Ovary (tissue), 9 donors: ENCODE results near the gene B4GALNT1. TPM values are rescaled to one million over a fixed set of nuclear protein-coding genes. Genes with fewer than 3 reads are reported as not detected.
"Not testable (repeated sequence)": the region's sequence is repeated elsewhere in the genome, so short reads cannot be mapped to it uniquely, and the experiment has no call there.

Experiments
- DNase-seq, 5 donors: peaks; one replicate each; pipeline ENCODE4 v3.0.0-alpha.2; 2019 to 2020
- H3K27ac ChIP-seq, 2 donors: fragments of 200-600 bp; one replicate each; pipeline versions ENCODE4 v1.5.1 to v1.8.0; 2019 to 2022
- H3K27me3 ChIP-seq: fragments of 200-600 bp; one replicate; pipeline ENCODE4 v1.8.0; 2022
- H3K36me3 ChIP-seq: fragments of 200-600 bp; sonication (generic); one replicate; pipeline ENCODE4 v1.5.1; 2019
- H3K4me1 ChIP-seq: one replicate; pipeline ENCODE4 v1.8.1; 2013; ENCODE audit warnings: mild to moderate bottlenecking, moderate library complexity; ENCODE audit not compliant: insufficient read depth
- H3K4me3 ChIP-seq: fragments of 200-600 bp; sonication (generic); one replicate; pipeline ENCODE4 v1.5.1; 2017
- H3K9me3 ChIP-seq, 2 donors: fragments of 200-600 bp in 1 of 2; sonication (generic) in 1 of 2; one replicate each; pipeline versions ENCODE4 v1.5.1 to v1.8.1; 2013 to 2019; ENCODE audit warnings: mild to moderate bottlenecking in 1 of 2, moderate library complexity in 1 of 2
- EP300 ChIP-seq: sonication (generic); formaldehyde crosslinking; IDR thresholded peaks from one replicate; pipeline ENCODE4 v1.6.1; 2017; ENCODE audit warnings: antibody characterized with exemption
- POLR2A ChIP-seq: fragments of 450-650 bp; IDR thresholded peaks from one replicate; pipeline ENCODE4 v1.6.1; 2017; ENCODE audit warnings: antibody characterized with exemption, mild to moderate bottlenecking, moderate library complexity
- WGBS, 3 donors: extraction: QIAGEN DNeasy Blood & Tissue Kit in 1 of 3; methylation state at CpG; one replicate each; pipeline versions ENCODE4 v1.1.5 to v1.1.7; 2013 to 2017; 5-methylcytosine and 5-hydroxymethylcytosine counted together
- intact Hi-C, 4 donors: fragments of 100-400 bp; cut with DNase I; formaldehyde crosslinking; loops; one replicate each; pipeline versions ENCODE4 v1.11.0 to v1.15.1; 2022 to 2023
- polyA plus RNA-seq, 2 donors: library from polyadenylated mRNA; stranded (reverse); fragments of 200-250 nt in 1 of 2; fragments of 350-450 nt in 1 of 2; fragmentation: Illumina TruSeq in 1 of 2; extraction: RNeasy Lipid Tissue Mini Kit (QIAGEN cat#74804) in 1 of 2; gene quantifications; one replicate each; pipeline ENCODE4 v1.2.3, GENCODE V29; 2013 to 2014
- total RNA-seq, 7 donors: library from RNA; depleted of rRNA in 2 of 7; stranded (reverse); fragments of >200 nt in 2 of 7; fragmentation: NEBNext Ultra II Directional in 3 of 7; extraction: Animal tissue kit (Norgen Biotek cat#: 25700) in 3 of 7; gene quantifications; one replicate each; pipeline versions ENCODE4 v1.1.0 to v1.2.4, GENCODE V29; 2016 to 2023
- TF ChIP-seq, protein P1 (sequence below), 3 donors: fragments of 450-650 bp in 2 of 3; fragments of 200-600 bp in 1 of 3; IDR thresholded peaks; one replicate each; pipeline versions ENCODE4 v1.5.1 to v1.8.0; 2016 to 2022; ENCODE audit warnings: antibody characterized with exemption in 3 of 3, mild to moderate bottlenecking in 1 of 3
- donor health status: DM: no; HTN: no; CAD: no; lungs with moderate emphysema.
- donor health status: DM: no; HTN: no; CAD: no.
- donor health status: Bipolar disorder and iron deficiency.
- donor health status: DM: yes; HTN: yes; CAD: no.
- donor health status: DM: no; HTN: no; CAD: no.
- donor health status: DM: yes; HTN: yes; CAD: no.

Gene B4GALNT1
- total and polyA plus RNA-seq, 9 donors = 0.22 to 1.5 (median 0.56) TPM

DNA sequence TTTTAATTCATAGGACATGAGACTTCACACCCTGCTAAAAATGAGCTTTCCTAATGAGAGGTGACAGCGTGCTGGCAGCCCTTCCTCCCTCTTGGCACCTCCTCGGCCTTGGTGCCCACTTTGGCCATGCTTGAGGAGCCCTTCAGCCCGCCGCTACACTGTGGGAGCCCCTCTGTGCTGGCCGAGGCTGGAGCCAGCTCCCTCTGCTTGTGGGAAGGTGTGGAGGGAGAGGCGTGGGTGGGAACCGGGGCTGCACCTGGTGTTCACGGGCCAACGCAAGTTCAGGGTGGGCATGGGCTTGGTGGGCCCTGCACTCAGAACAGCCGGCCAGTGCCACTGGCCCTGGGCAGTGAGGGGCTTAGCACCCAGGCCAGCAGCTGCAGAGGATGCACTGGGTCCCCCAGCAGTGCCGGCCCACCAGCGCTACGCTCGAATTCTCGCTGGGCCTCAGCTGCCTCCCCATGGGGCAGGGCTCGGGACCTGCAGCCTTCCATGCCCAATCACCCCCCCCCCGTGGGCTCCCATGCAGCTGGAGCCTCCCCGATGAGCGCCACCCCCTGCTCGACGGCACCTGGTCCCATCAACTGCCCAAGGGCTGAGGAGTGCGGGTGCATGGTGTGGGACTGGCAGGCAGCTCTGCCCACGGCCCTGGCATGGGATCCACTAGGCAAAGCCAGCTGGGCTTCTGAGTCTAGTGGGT is 22.7 kb upstream of the B4GALNT1 start:
- no peaks in the 10 kb centered on the region for H3K4me1 ChIP-seq
- H3K4me3 ChIP-seq = no peak overlapping the region
- no peak overlapping the region for H3K27ac ChIP-seq
- intact Hi-C loops = no loop called here
- DNase-seq = no peak
- no peaks in the 10 kb centered on the region for H3K36me3 ChIP-seq
- no peaks in the 10 kb centered on the region for H3K9me3 ChIP-seq
- no peaks in the 10 kb centered on the region for H3K27me3 ChIP-seq
- TF ChIP-seq POLR2A = no peak
- TF ChIP-seq, protein P1, sequence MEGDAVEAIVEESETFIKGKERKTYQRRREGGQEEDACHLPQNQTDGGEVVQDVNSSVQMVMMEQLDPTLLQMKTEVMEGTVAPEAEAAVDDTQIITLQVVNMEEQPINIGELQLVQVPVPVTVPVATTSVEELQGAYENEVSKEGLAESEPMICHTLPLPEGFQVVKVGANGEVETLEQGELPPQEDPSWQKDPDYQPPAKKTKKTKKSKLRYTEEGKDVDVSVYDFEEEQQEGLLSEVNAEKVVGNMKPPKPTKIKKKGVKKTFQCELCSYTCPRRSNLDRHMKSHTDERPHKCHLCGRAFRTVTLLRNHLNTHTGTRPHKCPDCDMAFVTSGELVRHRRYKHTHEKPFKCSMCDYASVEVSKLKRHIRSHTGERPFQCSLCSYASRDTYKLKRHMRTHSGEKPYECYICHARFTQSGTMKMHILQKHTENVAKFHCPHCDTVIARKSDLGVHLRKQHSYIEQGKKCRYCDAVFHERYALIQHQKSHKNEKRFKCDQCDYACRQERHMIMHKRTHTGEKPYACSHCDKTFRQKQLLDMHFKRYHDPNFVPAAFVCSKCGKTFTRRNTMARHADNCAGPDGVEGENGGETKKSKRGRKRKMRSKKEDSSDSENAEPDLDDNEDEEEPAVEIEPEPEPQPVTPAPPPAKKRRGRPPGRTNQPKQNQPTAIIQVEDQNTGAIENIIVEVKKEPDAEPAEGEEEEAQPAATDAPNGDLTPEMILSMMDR (IDR thresholded peaks at IDR 0.05) = no peak
- no peak for TF ChIP-seq EP300
- WGBS, 3 donors = 80 to 86% (median 81%) methylated on average over 15 to 23 of the region's 23 CpGs

- Histone ChIP-seq H3K36me3 (no peaks in the 10 kb centered on the region), H3K4me3 (no peak overlapping the region), H3K9me3 (no peaks in the 10 kb centered on the region), H3K4me1 (no peaks in the 10 kb centered on the region), H3K27me3 (no peaks in the 10 kb centered on the region), H3K27ac (no peak overlapping the region)
- no peak for DNase-seq
- intact Hi-C loops = no loop called here
- TF ChIP-seq POLR2A (no peak), EP300 (no peak)
- TF ChIP-seq, protein P1 (IDR thresholded peaks at IDR 0.05) = no peak
- WGBS, 3 donors = 55 to 60% (median 59%) methylated on average over 3 of the region's 3 CpGs
These were observed 21.0 kb upstream of the B4GALNT1 start for GRCh38 chr12:57654042-57654441.

GRCh38 chr12:57646659-57647049 is 13.7 kb upstream of the B4GALNT1 start:
- intact Hi-C loops, H3K27me3 ChIP-seq, H3K4me3 ChIP-seq, H3K27ac ChIP-seq, H3K36me3 ChIP-seq, H3K9me3 ChIP-seq, H3K4me1 ChIP-seq, DNase-seq: not testable (repeated sequence)
- 87 to 92% (median 90%) methylated on average over 8 to 10 of the region's 15 CpGs for WGBS, 3 donors

DNA sequence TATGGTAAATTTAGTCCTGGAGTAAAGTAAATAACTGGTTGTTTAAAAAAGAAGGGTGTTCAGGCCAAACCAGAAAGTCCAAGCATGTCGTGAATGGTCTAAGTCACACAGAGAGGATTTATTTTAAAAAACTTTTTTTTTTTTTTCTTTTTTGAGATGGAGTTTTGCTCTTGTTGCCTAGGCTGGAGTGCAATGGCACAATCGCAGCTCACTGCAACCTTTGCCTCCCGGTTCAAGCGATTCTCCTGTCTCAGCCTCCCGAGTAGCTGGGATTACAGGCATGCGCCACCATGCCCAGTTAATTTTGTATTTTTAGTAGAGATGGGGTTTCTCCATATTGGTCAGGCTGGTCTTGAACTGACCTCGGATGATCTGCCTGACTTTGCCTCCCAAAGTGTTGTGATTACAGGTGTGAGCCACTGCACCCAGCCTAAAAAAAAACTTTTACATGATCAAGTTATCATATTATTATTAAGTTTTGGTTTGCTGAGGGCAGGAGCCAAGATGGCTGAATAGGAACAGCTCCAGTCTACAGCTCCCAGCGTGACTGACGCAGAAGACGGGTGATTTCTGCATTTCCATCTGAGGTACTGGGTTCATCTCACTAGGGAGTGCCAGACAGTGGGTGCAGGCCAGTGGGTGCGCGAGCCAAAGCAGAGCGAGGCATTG is 13.1 kb upstream of the B4GALNT1 start:
- H3K27ac ChIP-seq, H3K36me3 ChIP-seq, H3K9me3 ChIP-seq, intact Hi-C loops, H3K4me3 ChIP-seq, DNase-seq, H3K4me1 ChIP-seq, H3K27me3 ChIP-seq: not testable (repeated sequence)
- WGBS, 3 donors = 67 to 75% (median 68%) methylated on average over 10 to 13 of the region's 13 CpGs

GRCh38 chr12:57641699-57642442 is 8.9 kb upstream of the B4GALNT1 start:
- no peaks in the 10 kb centered on the region for H3K4me1 ChIP-seq
- TF ChIP-seq EP300 = no peak
- no peak for TF ChIP-seq POLR2A
- TF ChIP-seq, protein P1 (IDR thresholded peaks at IDR 0.05) = no peak
- H3K27me3 ChIP-seq = no peaks in the 10 kb centered on the region
- H3K4me3 ChIP-seq = no peak overlapping the region
- no peaks in the 10 kb centered on the region for H3K9me3 ChIP-seq
- 35 to 56% (median 45%) methylated on average over 5 of the region's 5 CpGs for WGBS, 3 donors
- intact Hi-C loops = no loop called here
- H3K27ac ChIP-seq = no peak overlapping the region
- no peak for DNase-seq
- no peaks in the 10 kb centered on the region for H3K36me3 ChIP-seq
